IMR-90 (cell line): Measurements from ENCODE around the gene SEZ6L. TPM values are rescaled to one million over a fixed set of nuclear protein-coding genes. Genes with fewer than 3 reads are reported as not detected.

Experiments used
- ATAC-seq: fragments of 200-7000 bp; cut with Tn5 transposase; 2 replicates; pipeline ENCODE4 v1.9.1; 2020; ENCODE audit warnings: low read depth, mild to moderate bottlenecking, moderate library complexity
- BruUV-seq: library from RNA; stranded (reverse); fragments of 400-500 nt; replicated peaks from 2 replicates; lab custom pipeline; 2021; lab: Mats Ljungman, UMichigan
- CTCF ChIA-PET: fragments of 300-600 bp; formaldehyde crosslinking; extraction: SDS; loops from one replicate; lab custom pipeline; 2021; ENCODE audit warnings: antibody characterized with exemption; lab: Yijun Ruan, JAX
- POLR2A ChIA-PET: fragments of 300-600 bp; sonication (Branson Sonifier 250); formaldehyde crosslinking; loops from one replicate; lab custom pipeline; 2022; ENCODE audit warnings: antibody characterized with exemption; ENCODE audit not compliant: unreplicated experiment; lab: Charles Lee
- DNase-seq: peaks from one replicate; pipeline ENCODE4 v3.0.0; 2013
- H2AFZ ChIP-seq: replicated peaks from 2 replicates; pipeline ENCODE3; 2013; ENCODE audit warnings: low read length, mild to moderate bottlenecking; ENCODE audit not compliant: poor library complexity
- H2AK5ac ChIP-seq: 2 replicates; pipeline ENCODE4 v1.6.1; 2013; ENCODE audit warnings: low read depth, low read length, inconsistent platforms
- H2AK9ac ChIP-seq: replicated peaks from 2 replicates; pipeline ENCODE3; 2013; ENCODE audit warnings: mild to moderate bottlenecking, low read depth, low read length, moderate library complexity; ENCODE audit not compliant: poor library complexity
- H2BK120ac ChIP-seq: 2 replicates; pipeline ENCODE4 v1.6.1; 2013; ENCODE audit warnings: low read depth, low read length, inconsistent platforms
- H2BK15ac ChIP-seq: 3 replicates; pipeline ENCODE4 v1.6.1; 2013; ENCODE audit warnings: low read depth, low read length, inconsistent platforms
- H2BK20ac ChIP-seq: 2 replicates; pipeline ENCODE4 v1.6.1; 2013; ENCODE audit warnings: low read depth, mild to moderate bottlenecking, inconsistent platforms, low read length, moderate library complexity
- H2BK5ac ChIP-seq: 2 replicates; pipeline ENCODE4 v1.6.1; 2013; ENCODE audit warnings: mild to moderate bottlenecking, low read depth, low read length, inconsistent platforms; ENCODE audit not compliant: poor library complexity, severe bottlenecking
- H3K14ac ChIP-seq: replicated peaks from 2 replicates; pipeline ENCODE4 v1.6.1; 2013; ENCODE audit warnings: low read depth, low read length, inconsistent platforms
- H3K18ac ChIP-seq: 2 replicates; pipeline ENCODE4 v1.6.1; 2013; ENCODE audit warnings: low read depth, low read length, control low read depth
- H3K23ac ChIP-seq: 2 replicates; pipeline ENCODE4 v1.6.1; 2013; ENCODE audit warnings: low read depth, low read length, inconsistent platforms
- H3K27ac ChIP-seq: 2 replicates; pipeline ENCODE4 v1.5.1; 2013; ENCODE audit warnings: mild to moderate bottlenecking, control low read depth, low read length; ENCODE audit not compliant: insufficient read depth
- H3K27me3 ChIP-seq: 2 replicates; pipeline ENCODE4 v1.6.1; 2013; ENCODE audit warnings: low read length; ENCODE audit not compliant: control insufficient read depth, insufficient read depth
- H3K36me3 ChIP-seq: 2 replicates; pipeline ENCODE4 v1.6.1; 2013; ENCODE audit warnings: low read length, mixed read lengths; ENCODE audit not compliant: control insufficient read depth, insufficient read depth
- H3K4ac ChIP-seq: 2 replicates; pipeline ENCODE4 v1.6.1; 2013; ENCODE audit warnings: low read depth, low read length, inconsistent platforms
- H3K4me1 ChIP-seq: 2 replicates; pipeline ENCODE4 v1.6.1; 2013; ENCODE audit warnings: low read length, mixed read lengths; ENCODE audit not compliant: control insufficient read depth, insufficient read depth
- H3K4me2 ChIP-seq: 2 replicates; pipeline ENCODE4 v1.6.1; 2013; ENCODE audit warnings: low read depth, mild to moderate bottlenecking, control low read depth, low read length, moderate library complexity
- H3K4me3 ChIP-seq: 2 replicates; pipeline ENCODE4 v1.5.1; 2013; ENCODE audit warnings: low read depth, mild to moderate bottlenecking, control low read depth, low read length, moderate library complexity; ENCODE audit not compliant: insufficient read depth
- H3K56ac ChIP-seq: 2 replicates; pipeline ENCODE4 v1.6.1; 2013; ENCODE audit warnings: low read length, inconsistent platforms; ENCODE audit not compliant: insufficient read depth; ENCODE audit errors: extremely low read depth
- H3K79me1 ChIP-seq, 2 experiments: 2 replicates each; pipeline ENCODE4 v1.6.1; 2013; ENCODE audit warnings: low read length in 2 of 2, inconsistent platforms in 1 of 2, low read depth in 1 of 2
- H3K9ac ChIP-seq: 2 replicates; pipeline ENCODE4 v1.6.1; 2013; ENCODE audit warnings: low read depth, low read length, control low read depth
- H3K9me1 ChIP-seq: 2 replicates; pipeline ENCODE4 v1.6.1; 2013; ENCODE audit warnings: low read length, inconsistent platforms; ENCODE audit not compliant: insufficient read depth
- H3K9me3 ChIP-seq: 2 replicates; pipeline ENCODE4 v1.6.1; 2013; ENCODE audit warnings: low read length; ENCODE audit not compliant: control insufficient read depth, insufficient read depth
- H4K20me1 ChIP-seq: 2 replicates; pipeline ENCODE4 v1.6.1; 2013; ENCODE audit warnings: low read length, inconsistent platforms; ENCODE audit not compliant: insufficient read depth
- H4K5ac ChIP-seq: 2 replicates; pipeline ENCODE4 v1.6.1; 2013; ENCODE audit warnings: mild to moderate bottlenecking, low read depth, low read length, control low read depth
- H4K8ac ChIP-seq, 2 experiments: 2 replicates each; pipeline ENCODE4 v1.6.1; 2013; ENCODE audit warnings: low read depth in 2 of 2, low read length in 2 of 2, control low read depth in 1 of 2, inconsistent platforms in 1 of 2
- H4K91ac ChIP-seq: 2 replicates; pipeline ENCODE4 v1.6.1; 2013; ENCODE audit warnings: low read depth, low read length, inconsistent platforms; ENCODE audit not compliant: insufficient read depth
- CHD1 ChIP-seq: IDR thresholded peaks from 2 replicates; pipeline ENCODE4 v1.6.1; 2012; ENCODE audit warnings: low read depth, low read length, improper control_type of control experiment
- MAFK ChIP-seq: IDR thresholded peaks from 2 replicates; pipeline ENCODE4 v1.6.1; 2012; ENCODE audit warnings: low read depth, low read length, improper control_type of control experiment
- RAD21 ChIP-seq: IDR thresholded peaks from 2 replicates; pipeline ENCODE4 v1.6.1; 2012; ENCODE audit warnings: low read length, improper control_type of control experiment
- RCOR1 ChIP-seq: IDR thresholded peaks from 2 replicates; pipeline ENCODE4 v1.6.1; 2012; ENCODE audit warnings: mild to moderate bottlenecking, low read length, improper control_type of control experiment; ENCODE audit not compliant: insufficient replicate concordance
- WGBS, 2 experiments: methylation state at CpG; one replicate each; pipeline versions ENCODE4 v1.1.5 to v1.1.7; 2013; ENCODE audit warnings: missing lambda C conversion rate in 2 of 2; ENCODE audit not compliant: insufficient read length in 1 of 2; ENCODE audit errors: extremely low coverage in 2 of 2; 5-methylcytosine and 5-hydroxymethylcytosine counted together
- dilution Hi-C: fragments of 300-500 bp; cut with HindIII; formaldehyde crosslinking; loops from one replicate; pipeline ENCODE4 v1.14.3; 2018; ENCODE audit warnings: low sequenced_read_pairs; ENCODE audit not compliant: unreplicated experiment
- in situ Hi-C: fragments of 300-500 bp; cut with MboI; formaldehyde crosslinking; loops from 3 replicates; pipeline ENCODE4 v1.14.3; 2019; ENCODE audit warnings: low sequenced_read_pairs, inconsistent platforms, mixed read lengths
- intact Hi-C: fragments of 100-400 bp; cut with micrococcal nuclease; formaldehyde crosslinking; loops from 2 replicates; pipeline ENCODE4 v1.10.0; 2022
- polyA plus RNA-seq, 3 experiments: library from polyadenylated mRNA; depleted of rRNA; stranded (reverse); fragments of >200 nt; gene quantifications; 2 replicates each; pipeline ENCODE4 v1.2.3, GENCODE V29; 2012; ENCODE audit warnings: low replicate concordance in 1 of 3
- total RNA-seq: library from RNA; depleted of rRNA; stranded (reverse); fragments of >200 nt; gene quantifications from 2 replicates; pipeline ENCODE4 v1.2.3, GENCODE V29; 2012
- TF ChIP-seq, protein P1 (sequence below): conservative IDR thresholded peaks from 2 replicates; pipeline ENCODE4 v1.5.1; 2012; ENCODE audit warnings: mild to moderate bottlenecking, low read depth, low read length, improper control_type of control experiment

SEZ6L gene
- total and polyA plus RNA-seq, 2 of the 4 experiments (the other 2 are of a cell fraction) = not detected

DNA sequence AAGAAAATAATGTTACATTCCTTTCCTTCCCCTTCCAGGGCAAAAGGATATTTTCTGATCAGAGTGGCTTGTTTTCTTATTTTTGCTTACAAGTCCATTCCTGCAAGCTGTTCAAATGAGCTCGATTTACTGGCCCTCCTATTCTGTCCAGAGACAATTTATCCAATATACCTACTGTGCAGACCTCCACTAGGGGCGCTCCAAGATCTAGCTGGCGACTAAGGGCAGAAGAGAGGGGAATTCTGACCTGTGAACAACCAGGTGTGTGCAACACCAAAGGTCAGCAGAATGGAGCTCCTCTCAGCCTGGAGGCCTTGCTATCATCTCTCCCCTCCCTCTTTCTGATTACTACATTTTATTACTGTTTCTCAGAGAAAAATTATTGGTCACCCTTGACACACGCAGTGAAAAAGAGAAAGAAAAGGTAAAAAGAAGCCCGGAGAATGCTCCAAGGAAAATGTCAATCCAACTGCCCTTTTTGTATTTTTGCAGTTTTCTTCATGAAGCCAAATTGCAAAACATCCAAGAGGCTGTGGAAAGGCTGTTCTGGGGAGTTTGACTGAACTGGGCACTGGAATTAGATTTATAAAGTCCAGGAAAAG is 3.2 kb downstream of the SEZ6L start:
- Histone ChIP-seq H3K56ac (no peak overlapping the region), H2BK120ac (no peak overlapping the region), H4K5ac (no peak overlapping the region), H3K4ac (no peak overlapping the region), H3K4me2 (no peak overlapping the region), H3K9ac (no peak overlapping the region), H2AFZ (no peak overlapping the region), H3K27ac (no peak overlapping the region), H3K4me3 (no peak overlapping the region), H3K27me3 (peaks cover 14% of the 10 kb centered on the region), H4K91ac (no peak overlapping the region), H3K23ac (no peak overlapping the region), H3K9me1 (no peaks in the 10 kb centered on the region), H3K9me3 (peaks cover 2% of the 10 kb centered on the region; the same call in 1 of the 2 replicates), H2AK5ac (no peak overlapping the region), H2BK20ac (no peak overlapping the region), H3K14ac (no peak overlapping the region), H2BK5ac (no peak overlapping the region), H3K36me3 (no peaks in the 10 kb centered on the region), H3K18ac (no peak overlapping the region), H2AK9ac (no peak overlapping the region), H4K8ac (no peak overlapping the region), H3K4me1 (no peaks in the 10 kb centered on the region), H4K20me1 (no peaks in the 10 kb centered on the region), H2BK15ac (no peak overlapping the region), H3K79me1 (no peaks in the 10 kb centered on the region)
- ChIA-PET POLR2A (interaction anchor here (0.7 kb wide), 1 partner anchor 11 kb away, joined by 3 read pairs; no protein-coding TSS in a partner anchor), CTCF (interaction anchor here (0.6 to 2.3 kb wide), 6 partner anchors 9 to 37 kb away, joined by 3 to 7 read pairs (median 4); no protein-coding TSS in a partner anchor)
- dilution Hi-C loops (no loop called here), intact Hi-C loops (no loop called here), in situ Hi-C loops (no loop called here)
- no peak for ATAC-seq
- TF ChIP-seq, protein P1, sequence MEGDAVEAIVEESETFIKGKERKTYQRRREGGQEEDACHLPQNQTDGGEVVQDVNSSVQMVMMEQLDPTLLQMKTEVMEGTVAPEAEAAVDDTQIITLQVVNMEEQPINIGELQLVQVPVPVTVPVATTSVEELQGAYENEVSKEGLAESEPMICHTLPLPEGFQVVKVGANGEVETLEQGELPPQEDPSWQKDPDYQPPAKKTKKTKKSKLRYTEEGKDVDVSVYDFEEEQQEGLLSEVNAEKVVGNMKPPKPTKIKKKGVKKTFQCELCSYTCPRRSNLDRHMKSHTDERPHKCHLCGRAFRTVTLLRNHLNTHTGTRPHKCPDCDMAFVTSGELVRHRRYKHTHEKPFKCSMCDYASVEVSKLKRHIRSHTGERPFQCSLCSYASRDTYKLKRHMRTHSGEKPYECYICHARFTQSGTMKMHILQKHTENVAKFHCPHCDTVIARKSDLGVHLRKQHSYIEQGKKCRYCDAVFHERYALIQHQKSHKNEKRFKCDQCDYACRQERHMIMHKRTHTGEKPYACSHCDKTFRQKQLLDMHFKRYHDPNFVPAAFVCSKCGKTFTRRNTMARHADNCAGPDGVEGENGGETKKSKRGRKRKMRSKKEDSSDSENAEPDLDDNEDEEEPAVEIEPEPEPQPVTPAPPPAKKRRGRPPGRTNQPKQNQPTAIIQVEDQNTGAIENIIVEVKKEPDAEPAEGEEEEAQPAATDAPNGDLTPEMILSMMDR = peak; percentile 43
- TF ChIP-seq RAD21 (0 out of 2 replicates have a peak, but pooled peaks have one; percentile 13), MAFK (no peak), CHD1 (no peak), RCOR1 (no peak)
- peak; percentile 4 for DNase-seq
- 0% methylated on average over 1 of the region's 5 CpGs; no CpG with 5 or more reads in 1 of the 2 experiments for WGBS, 2 experiments
- no TSS peak for BruUV-seq
